ENCODE data around the gene ELOF1.

Gene ELOF1

DNA sequence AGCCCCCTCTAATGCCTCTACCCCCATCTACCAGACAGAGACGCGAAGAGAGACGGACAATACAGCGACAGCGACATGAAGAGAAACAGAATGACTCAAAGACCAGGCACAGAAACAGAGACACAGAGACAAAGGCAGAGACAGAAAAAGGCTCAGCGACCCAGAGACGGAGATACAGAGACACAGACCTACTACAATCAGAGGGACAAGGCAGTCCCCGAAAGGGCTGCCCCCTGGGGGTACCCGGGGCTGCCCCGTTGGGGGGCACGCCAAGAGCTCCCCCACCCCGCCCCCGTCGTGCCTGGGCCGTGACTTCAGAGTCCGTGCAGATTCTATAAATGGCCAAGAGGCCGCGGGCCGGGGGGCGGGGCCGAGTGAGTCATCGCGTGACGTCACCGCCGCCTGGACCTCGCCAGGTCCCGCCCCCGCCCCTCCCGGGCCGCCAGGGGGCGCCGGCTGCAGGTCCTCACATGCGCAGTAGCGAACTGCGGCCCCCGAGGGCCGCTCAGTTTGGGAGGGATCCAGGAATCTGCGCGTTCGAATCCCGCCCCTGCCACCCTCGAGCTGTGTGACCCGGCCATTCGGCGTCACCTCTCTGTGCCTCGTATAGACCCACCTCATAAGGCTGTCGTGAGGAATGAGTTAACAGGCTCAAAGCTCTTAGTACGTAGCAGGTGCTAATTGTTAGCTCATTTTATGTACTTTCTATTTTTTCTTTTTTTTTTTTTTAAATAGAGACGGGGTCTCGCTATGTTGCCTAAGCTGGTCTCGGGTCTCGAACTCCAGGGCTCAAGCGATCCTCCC, 23.0 kb downstream of the ELOF1 start (continued):
- TF ChIP-seq, protein P1, sequence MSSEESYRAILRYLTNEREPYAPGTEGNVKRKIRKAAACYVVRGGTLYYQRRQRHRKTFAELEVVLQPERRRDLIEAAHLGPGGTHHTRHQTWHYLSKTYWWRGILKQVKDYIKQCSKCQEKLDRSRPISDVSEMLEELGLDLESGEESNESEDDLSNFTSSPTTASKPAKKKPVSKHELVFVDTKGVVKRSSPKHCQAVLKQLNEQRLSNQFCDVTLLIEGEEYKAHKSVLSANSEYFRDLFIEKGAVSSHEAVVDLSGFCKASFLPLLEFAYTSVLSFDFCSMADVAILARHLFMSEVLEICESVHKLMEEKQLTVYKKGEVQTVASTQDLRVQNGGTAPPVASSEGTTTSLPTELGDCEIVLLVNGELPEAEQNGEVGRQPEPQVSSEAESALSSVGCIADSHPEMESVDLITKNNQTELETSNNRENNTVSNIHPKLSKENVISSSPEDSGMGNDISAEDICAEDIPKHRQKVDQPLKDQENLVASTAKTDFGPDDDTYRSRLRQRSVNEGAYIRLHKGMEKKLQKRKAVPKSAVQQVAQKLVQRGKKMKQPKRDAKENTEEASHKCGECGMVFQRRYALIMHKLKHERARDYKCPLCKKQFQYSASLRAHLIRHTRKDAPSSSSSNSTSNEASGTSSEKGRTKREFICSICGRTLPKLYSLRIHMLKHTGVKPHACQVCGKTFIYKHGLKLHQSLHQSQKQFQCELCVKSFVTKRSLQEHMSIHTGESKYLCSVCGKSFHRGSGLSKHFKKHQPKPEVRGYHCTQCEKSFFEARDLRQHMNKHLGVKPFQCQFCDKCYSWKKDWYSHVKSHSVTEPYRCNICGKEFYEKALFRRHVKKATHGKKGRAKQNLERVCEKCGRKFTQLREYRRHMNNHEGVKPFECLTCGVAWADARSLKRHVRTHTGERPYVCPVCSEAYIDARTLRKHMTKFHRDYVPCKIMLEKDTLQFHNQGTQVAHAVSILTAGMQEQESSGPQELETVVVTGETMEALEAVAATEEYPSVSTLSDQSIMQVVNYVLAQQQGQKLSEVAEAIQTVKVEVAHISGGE (tag by site-specific recombination; conservative IDR thresholded peaks at IDR 0.05; ENCODE audit: low read depth) = no peak; the same call in 1 of the 2 replicates
- no peak for TF ChIP-seq ZNF239 (tag by site-specific recombination; IDR thresholded peaks at IDR 0.05)
- TF ChIP-seq, protein P2, sequence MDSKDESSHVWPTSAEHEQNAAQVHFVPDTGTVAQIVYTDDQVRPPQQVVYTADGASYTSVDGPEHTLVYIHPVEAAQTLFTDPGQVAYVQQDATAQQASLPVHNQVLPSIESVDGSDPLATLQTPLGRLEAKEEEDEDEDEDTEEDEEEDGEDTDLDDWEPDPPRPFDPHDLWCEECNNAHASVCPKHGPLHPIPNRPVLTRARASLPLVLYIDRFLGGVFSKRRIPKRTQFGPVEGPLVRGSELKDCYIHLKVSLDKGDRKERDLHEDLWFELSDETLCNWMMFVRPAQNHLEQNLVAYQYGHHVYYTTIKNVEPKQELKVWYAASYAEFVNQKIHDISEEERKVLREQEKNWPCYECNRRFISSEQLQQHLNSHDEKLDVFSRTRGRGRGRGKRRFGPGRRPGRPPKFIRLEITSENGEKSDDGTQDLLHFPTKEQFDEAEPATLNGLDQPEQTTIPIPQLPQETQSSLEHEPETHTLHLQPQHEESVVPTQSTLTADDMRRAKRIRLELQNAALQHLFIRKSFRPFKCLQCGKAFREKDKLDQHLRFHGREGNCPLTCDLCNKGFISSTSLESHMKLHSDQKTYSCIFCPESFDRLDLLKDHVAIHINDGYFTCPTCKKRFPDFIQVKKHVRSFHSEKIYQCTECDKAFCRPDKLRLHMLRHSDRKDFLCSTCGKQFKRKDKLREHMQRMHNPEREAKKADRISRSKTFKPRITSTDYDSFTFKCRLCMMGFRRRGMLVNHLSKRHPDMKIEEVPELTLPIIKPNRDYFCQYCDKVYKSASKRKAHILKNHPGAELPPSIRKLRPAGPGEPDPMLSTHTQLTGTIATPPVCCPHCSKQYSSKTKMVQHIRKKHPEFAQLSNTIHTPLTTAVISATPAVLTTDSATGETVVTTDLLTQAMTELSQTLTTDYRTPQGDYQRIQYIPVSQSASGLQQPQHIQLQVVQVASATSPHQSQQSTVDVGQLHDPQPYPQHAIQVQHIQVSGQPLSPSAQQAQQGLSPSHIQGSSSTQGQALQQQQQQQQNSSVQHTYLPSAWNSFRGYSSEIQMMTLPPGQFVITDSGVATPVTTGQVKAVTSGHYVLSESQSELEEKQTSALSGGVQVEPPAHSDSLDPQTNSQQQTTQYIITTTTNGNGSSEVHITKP (tag by site-specific recombination; IDR thresholded peaks at IDR 0.05) = peak; percentile 16; the same call in 1 of the 2 replicates
- TF ChIP-seq, protein P3, sequence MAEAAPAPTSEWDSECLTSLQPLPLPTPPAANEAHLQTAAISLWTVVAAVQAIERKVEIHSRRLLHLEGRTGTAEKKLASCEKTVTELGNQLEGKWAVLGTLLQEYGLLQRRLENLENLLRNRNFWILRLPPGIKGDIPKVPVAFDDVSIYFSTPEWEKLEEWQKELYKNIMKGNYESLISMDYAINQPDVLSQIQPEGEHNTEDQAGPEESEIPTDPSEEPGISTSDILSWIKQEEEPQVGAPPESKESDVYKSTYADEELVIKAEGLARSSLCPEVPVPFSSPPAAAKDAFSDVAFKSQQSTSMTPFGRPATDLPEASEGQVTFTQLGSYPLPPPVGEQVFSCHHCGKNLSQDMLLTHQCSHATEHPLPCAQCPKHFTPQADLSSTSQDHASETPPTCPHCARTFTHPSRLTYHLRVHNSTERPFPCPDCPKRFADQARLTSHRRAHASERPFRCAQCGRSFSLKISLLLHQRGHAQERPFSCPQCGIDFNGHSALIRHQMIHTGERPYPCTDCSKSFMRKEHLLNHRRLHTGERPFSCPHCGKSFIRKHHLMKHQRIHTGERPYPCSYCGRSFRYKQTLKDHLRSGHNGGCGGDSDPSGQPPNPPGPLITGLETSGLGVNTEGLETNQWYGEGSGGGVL (tag by site-specific recombination; IDR thresholded peaks at IDR 0.05) = no peak; the same call in 1 of the 2 replicates
- TF ChIP-seq ZNF391 (tag by site-specific recombination; IDR thresholded peaks at IDR 0.05; ENCODE audit: borderline replicate concordance, low read depth) = 0 out of 2 replicates have a peak, but pooled peaks have one; percentile 26
- TF ChIP-seq MEIS1 (CRISPR knock-in tag; IDR thresholded peaks at IDR 0.05; ENCODE audit: borderline replicate concordance) = no peak
- no peak for TF ChIP-seq ZNF223 (tag by site-specific recombination; IDR thresholded peaks at IDR 0.05)
- TF ChIP-seq ZNF155 (tag by site-specific recombination; IDR thresholded peaks at IDR 0.05) = no peak
- no peak; the same call in 1 of the 2 replicates for TF ChIP-seq ZSCAN23 (tag by site-specific recombination; IDR thresholded peaks at IDR 0.05)
- no peak for TF ChIP-seq TCF7L2 (IDR thresholded peaks at IDR 0.05; ENCODE audit: borderline replicate concordance, low read depth, low read length)
- no peak for TF ChIP-seq ZNF350 (tag by site-specific recombination; IDR thresholded peaks at IDR 0.05)
- TF ChIP-seq ZNF24 (tag by site-specific recombination; IDR thresholded peaks at IDR 0.05) = peak; percentile 75
- TF ChIP-seq ZFP37 (tag by site-specific recombination; IDR thresholded peaks at IDR 0.05) = no peak
- TF ChIP-seq, protein P4, sequence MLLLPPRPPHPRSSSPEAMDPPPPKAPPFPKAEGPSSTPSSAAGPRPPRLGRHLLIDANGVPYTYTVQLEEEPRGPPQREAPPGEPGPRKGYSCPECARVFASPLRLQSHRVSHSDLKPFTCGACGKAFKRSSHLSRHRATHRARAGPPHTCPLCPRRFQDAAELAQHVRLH (tag by site-specific recombination; IDR thresholded peaks at IDR 0.05) = peak; percentile 98
- no peak for TF ChIP-seq ZNF132 (tag by site-specific recombination; IDR thresholded peaks at IDR 0.05; ENCODE audit: borderline replicate concordance)
- peak; percentile 96 for TF ChIP-seq KLF10 (tag by site-specific recombination; IDR thresholded peaks at IDR 0.05)
- TF ChIP-seq, protein P5, sequence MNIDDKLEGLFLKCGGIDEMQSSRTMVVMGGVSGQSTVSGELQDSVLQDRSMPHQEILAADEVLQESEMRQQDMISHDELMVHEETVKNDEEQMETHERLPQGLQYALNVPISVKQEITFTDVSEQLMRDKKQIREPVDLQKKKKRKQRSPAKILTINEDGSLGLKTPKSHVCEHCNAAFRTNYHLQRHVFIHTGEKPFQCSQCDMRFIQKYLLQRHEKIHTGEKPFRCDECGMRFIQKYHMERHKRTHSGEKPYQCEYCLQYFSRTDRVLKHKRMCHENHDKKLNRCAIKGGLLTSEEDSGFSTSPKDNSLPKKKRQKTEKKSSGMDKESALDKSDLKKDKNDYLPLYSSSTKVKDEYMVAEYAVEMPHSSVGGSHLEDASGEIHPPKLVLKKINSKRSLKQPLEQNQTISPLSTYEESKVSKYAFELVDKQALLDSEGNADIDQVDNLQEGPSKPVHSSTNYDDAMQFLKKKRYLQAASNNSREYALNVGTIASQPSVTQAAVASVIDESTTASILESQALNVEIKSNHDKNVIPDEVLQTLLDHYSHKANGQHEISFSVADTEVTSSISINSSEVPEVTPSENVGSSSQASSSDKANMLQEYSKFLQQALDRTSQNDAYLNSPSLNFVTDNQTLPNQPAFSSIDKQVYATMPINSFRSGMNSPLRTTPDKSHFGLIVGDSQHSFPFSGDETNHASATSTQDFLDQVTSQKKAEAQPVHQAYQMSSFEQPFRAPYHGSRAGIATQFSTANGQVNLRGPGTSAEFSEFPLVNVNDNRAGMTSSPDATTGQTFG (tag by site-specific recombination; IDR thresholded peaks at IDR 0.05; ENCODE audit: borderline replicate concordance) = peak; percentile 59; the same call in 1 of the 2 replicates
- TF ChIP-seq ZSCAN30 (tag by site-specific recombination; IDR thresholded peaks at IDR 0.05) = peak; percentile 91
- TF ChIP-seq, protein P6, sequence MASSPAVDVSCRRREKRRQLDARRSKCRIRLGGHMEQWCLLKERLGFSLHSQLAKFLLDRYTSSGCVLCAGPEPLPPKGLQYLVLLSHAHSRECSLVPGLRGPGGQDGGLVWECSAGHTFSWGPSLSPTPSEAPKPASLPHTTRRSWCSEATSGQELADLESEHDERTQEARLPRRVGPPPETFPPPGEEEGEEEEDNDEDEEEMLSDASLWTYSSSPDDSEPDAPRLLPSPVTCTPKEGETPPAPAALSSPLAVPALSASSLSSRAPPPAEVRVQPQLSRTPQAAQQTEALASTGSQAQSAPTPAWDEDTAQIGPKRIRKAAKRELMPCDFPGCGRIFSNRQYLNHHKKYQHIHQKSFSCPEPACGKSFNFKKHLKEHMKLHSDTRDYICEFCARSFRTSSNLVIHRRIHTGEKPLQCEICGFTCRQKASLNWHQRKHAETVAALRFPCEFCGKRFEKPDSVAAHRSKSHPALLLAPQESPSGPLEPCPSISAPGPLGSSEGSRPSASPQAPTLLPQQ (tag by site-specific recombination; IDR thresholded peaks at IDR 0.05) = peak; percentile 48
- no peak for TF ChIP-seq ZNF677 (tag by site-specific recombination; IDR thresholded peaks at IDR 0.05)
- TF ChIP-seq KLF8 (tag by site-specific recombination; IDR thresholded peaks at IDR 0.05) = peak; percentile 87
- TF ChIP-seq, protein P7, sequence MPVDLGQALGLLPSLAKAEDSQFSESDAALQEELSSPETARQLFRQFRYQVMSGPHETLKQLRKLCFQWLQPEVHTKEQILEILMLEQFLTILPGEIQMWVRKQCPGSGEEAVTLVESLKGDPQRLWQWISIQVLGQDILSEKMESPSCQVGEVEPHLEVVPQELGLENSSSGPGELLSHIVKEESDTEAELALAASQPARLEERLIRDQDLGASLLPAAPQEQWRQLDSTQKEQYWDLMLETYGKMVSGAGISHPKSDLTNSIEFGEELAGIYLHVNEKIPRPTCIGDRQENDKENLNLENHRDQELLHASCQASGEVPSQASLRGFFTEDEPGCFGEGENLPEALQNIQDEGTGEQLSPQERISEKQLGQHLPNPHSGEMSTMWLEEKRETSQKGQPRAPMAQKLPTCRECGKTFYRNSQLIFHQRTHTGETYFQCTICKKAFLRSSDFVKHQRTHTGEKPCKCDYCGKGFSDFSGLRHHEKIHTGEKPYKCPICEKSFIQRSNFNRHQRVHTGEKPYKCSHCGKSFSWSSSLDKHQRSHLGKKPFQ (tag by site-specific recombination; IDR thresholded peaks at IDR 0.05) = no peak
- 0 out of 2 replicates have a peak, but pooled peaks have one; percentile 19 for TF ChIP-seq ZNF777 (tag by site-specific recombination; IDR thresholded peaks at IDR 0.05; ENCODE audit: borderline replicate concordance)
